Stimulated activated CD4-positive, alpha-beta T cell treated with anti-CD3 and anti-CD28 coated beads, Interleukin-12 subunit alpha, Interleukin-12 subunit beta, amount 100 ng/mL, for 48 hours (primary cell): ENCODE results near the gene ZNF652.

Experiments used
- DNase-seq, 3 donors: peaks; one replicate each; pipeline ENCODE4 v3.0.0-alpha.2; 2020; ENCODE audit warnings: low read depth in 2 of 3, low spot score in 1 of 3

The ZNF652 gene

DNA sequence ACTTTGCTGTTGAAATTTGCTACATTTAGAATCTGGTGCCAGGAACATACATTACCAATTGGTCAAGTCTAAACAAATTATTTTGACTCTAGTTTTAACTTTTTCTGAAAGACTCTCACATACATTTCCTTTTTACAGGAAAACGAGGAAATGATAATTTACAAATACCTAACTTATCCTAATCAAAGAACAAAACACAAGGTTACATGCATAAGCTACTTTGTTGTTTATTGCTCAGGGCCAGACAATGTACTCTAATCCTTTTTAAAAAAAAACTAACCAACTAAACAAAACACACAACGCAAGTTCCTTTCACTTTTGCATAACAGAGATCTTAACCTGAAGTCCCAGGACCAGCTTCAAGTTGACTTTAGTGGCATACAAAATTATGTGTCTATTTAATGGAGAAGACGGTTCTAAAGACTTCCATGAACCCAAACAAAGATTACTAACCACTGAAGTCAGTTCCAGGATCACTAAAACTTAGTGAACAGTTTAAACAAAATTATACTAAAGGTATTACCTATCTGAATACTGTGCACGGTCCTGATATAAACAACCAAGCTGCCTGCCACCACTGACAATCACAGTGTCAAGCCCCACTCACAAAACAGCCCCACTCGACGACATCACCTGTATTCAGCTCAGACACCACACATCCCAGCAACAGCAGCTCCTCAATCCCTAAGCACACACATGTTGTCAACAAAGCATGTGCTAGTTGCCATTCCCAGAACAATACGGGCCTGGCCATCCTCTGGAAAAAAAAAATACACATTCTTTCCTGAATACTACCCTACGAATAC is 1.9 kb downstream of the ZNF652 start:
- DNase-seq: no peak

DNA sequence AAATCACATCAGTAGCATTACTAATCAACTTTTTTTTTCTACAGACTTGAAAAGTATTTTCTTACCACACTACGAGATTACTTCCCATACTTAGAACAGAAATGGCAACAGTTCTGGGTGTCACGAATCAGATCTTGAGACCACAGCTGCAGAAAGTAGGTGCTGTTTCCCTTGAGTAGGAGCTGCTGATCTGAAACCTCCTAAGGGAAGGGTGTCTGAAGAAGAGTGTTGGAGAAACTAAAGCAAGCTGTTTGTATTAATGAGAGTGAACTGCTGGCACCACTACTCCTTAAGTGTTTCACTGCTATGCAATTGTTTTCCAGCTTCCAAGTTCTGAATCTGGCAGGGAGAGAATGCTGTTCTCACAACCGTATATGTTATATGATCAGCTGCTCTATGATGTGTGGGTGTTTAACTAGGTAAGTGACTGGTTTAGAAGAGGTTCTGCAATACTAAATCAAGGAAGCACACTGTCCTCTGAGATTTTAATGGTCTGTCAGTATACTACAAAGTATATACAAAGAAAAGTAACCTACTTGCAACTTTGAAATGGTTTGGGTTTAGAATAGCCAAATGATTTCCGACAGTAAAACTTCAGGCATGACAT is 3.3 kb downstream of the ZNF652 start:
- no peak for DNase-seq

DNA sequence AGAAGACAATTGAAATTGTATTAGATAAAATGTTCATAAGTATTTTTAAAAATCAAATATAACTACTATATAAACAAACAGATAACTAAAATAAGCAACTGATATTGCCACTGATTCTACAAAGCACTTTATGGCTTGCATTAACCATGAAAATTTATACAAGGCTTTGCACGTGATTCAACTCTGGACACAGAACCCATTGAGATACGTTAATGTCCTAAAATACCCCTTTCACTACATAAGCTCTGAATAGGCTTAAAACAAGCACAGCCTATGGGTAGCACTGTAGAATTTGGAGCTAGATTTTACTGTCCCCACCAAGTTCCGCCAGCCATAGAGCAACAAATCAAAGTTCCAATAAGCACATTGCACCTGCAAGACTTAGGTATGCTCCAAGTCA is 4.5 kb downstream of the ZNF652 start:
- no peak for DNase-seq

DNA sequence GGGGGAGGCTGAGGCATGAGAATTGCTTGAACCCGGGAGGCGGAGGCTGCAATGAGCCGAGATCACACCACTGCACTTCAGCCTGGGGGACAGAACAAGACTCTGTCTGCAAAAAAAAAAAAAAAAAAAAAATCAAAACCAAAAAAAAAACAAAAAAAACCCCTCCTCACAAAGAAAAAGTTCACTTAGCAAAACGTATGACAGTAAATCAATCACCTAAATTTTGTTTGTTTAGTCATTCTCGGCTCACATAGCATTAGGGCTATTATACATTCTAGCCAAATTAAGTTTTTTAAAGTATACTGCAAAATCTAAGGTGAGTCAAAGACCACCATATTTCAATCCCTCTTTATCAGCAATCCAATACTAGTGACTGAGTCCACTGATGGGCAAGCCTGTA is 5.7 kb downstream of the ZNF652 start:
- no peak for DNase-seq

DNA sequence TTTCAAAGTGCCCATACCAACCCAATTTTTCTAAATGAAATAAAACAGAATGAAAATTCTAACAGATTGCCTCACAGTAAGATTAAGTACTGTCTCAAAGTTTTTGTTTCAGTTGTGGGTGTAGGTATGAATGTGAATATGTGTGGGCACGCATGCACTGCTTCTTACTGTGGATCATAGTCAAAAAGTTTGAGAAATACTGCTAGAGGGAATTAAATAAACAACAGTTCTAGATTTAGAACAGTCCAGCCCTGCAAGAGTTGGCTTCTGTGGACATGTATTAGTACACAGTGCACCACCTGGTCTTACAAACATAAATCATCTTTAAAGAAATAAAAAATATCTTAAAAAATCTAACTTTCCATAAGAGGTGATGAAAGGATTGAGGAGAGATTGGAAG is 8.4 kb downstream of the ZNF652 start:
- DNase-seq: no peak

DNA sequence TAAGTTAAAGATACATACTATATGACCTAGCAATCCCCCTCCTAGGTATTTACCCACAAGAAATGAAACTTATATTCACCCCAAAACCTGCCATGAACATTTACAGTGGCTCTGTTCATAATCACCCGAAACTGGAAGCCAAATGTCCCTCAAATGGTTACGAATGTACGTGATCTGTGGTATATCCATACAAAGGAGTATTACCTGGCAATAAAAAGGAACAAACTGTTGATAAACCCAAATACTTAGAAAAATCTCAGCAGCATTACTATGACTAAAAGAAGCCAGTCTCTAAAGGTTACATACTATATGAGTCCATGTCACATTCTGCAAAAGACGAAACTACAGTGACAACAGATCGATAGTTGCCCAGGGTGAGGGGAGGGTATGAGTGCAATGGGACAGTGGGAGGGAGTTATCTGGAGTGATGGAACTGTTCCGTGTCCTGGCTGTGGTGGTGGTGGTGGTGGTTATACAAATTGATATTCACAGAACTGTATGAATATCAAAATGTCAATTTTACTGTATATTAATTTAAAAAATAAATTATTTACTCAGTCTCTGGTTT is 9.4 kb downstream of the ZNF652 start:
- DNase-seq: no peak

DNA sequence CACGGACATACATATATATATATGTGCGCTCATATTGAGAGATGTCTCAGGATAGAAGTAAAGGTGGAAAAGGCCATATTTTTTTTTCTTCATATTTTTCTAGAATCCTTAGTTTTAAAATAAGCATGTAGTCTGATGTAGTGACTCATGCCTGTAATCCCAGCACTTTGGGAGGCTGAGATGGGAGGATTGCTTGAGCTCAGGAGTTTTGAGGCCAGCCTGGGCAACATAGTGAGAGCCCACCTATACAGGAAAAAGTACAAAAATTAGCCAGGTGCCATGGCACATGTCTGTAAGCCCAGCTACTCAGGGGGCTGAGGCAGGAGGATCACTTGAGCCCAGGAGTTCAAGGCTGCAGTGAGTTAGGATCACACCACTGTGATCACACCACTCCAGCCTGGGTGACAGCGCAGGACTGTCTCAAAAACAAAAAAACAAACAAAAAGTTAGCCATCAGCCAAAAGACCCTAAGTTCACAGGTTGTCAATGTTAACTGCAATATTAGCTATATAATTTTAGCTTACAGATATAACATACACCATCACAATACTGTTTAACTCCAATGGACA is 10.4 kb downstream of the ZNF652 start:
- DNase-seq: no peak

DNA sequence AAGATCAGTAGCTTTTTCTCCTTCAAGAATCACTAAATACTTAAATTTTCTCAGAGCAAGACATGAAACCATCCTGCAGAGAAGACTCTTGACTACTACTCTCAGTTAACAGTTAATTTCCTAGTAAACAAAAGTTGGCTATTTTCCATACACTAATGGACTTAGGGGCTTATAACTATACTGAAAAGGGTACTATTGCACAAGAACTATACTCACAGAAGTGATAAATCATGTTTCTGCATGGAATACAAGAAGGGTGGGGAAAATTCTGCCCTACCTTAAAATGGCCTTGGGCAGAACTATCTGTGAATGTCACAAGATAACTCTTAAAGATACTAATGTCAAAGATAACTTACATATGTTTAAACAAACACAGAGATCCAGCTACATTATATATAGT is 12.5 kb downstream of the ZNF652 start:
- no peak for DNase-seq

DNA sequence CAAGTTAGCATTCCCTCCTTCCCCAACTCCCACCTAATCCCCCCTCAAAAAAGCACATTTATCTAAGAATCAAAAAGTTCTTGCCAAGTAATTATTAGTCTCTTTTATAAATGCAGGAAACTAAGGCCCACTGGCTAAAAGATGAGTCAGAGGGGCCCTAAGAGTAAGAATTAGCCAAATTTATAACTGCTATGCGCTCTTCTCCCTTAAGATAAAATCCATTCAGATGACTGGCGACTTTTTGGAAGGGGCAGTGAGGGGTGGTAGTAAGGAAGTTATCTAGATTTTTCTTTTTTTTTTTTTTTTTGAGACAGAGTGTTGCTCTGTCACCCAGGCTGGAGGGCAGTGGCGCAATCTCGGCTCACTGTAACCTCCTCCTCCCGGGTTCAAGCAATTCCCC is 17.1 kb downstream of the ZNF652 start:
- DNase-seq: no peak

DNA sequence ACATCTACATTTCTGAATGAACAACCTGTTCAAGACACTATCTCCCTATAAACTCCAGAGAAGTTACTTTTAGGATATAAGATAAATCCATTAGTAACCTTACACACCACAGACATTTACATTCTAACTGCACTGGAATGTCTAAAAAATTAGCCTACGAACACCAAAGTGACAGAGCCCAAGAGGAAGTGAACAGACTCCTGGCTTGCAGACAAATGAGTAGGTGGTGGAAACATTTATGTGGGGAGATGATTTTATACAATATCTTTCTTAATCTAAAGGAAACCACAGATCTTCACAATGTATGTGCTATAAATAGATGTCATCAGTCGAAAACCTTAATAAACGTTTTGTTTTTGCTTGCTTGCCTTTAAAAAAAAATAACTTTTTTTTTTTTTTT is 18.8 kb downstream of the ZNF652 start:
- no peak for DNase-seq

DNA sequence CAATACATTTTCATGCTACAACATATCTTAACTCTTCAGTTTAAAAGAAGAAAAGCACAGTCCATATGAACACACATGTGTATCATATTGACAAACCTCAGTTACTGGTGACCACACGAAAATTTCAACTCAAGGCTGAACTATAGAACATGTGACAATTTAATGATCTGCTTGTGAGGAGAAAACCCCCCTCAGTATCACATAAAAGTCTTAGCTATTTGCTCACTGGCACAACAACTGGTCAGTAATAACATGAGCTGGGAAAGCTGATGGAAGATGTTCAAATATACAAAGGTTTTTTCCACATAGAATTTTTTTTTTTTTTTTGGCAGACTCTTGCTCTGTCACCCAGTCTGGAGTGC is 19.5 kb downstream of the ZNF652 start:
- no peak for DNase-seq

DNA sequence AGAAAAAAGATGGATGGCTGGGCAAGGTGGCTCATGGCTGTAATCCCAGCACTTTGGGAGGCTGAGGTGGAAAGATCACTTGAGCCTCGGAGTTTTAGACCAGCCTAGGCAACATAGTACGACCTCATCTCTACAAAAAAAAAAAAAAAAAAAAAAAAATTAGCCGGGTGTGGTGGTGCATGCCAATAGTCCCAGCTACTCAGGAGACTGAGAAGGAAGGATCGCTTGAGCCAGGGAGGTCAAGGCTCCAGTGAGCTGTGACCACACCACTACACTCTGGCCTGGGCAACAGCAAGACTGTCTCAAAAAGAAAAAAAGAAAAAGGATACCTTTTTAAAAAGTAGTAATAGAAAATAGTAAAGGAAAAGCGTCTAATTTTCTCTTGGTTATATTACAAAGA is 20.7 kb downstream of the ZNF652 start:
- no peak for DNase-seq

DNA sequence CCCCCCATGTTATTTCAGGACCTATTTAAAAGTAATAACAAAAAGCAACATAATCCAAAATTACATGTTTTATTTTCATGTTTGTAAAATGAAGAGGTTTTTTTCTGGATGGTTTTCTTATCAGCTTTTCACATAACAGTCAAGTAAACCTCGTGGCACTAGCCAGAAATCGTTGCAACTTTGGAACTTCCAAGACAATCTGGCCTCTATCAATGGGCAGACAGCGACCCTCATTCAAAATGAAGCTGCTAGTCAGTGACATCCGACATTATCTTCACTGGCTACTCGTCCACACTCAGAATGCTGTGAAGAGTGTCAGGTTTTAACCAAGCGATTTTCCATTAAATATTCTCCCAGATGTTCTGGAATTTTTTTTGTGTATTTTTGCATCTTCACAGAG is 22.7 kb downstream of the ZNF652 start:
- no peak for DNase-seq

DNA sequence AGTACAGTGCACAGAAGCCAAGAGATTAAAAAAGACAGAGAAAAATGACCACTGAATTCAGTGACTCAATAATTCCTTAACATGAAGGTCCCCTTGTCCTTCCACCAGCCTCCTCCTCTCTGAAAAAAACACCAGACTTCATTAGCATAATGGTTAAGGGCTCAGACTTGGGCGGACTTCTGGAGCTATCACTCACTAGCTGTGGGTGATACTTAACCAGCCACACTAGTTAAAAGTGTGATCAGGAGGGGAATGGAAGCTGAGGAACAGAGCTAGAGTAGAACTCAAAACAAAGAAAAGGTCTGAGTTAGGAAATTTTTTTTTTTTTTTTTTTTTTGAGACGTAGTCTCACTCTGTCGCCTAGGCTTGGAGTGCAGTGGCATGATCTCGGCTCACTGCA is 23.2 kb downstream of the ZNF652 start:
- no peak for DNase-seq

DNA sequence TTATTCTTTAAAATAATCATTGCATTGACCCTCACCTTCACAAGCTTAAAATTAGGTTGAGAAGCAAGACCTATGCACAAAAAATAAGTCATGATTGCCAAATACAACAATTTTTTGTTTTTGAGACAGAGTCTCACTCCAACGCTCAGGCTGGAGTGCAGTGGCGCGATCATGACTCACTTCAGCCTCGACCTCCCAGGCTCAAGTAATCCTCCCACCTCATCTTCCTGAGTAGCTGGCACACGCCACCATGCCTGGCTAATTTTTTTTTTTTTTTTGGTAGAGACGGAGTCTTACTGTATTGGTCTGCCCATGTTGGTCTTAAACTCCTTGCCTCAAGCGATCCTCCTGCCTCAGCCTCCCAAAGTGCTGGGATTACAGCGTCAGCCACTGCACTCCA is 24.2 kb downstream of the ZNF652 start:
- no peak for DNase-seq

DNA sequence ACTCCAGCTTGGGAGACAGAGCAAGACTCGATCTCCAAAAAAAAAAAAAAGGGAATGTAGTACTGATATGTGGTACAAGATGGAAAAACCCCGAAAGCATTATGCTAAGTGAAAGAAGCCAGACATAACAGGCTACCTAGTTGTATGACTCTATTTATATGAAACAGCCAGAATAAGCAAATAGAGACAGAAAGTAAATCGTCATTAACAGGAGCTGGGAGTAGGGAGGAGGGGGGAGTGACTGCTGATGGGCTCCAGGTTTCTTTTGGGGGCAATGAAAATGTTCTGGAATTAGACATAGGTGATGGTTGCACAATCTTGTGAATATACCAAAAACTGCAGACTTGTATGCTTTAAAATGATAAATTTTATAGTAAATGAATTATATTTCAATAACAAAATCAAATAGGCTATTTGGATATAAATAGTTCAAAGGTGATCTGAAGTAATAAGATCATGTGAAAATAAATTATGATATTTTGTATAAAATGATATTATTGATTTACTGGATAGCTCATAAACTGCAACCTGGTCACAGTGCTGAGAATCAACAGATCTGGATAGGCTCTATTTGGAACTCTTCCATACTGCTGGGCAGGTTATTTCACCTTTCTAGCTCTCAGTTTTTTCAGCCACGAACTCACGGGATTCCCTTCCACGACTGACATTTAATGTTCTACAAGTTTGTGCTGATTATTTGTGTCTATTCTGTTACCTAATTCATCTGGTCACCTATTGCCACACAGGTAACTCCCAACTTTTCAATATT is 27.1 kb downstream of the ZNF652 start:
- no peak for DNase-seq

DNA sequence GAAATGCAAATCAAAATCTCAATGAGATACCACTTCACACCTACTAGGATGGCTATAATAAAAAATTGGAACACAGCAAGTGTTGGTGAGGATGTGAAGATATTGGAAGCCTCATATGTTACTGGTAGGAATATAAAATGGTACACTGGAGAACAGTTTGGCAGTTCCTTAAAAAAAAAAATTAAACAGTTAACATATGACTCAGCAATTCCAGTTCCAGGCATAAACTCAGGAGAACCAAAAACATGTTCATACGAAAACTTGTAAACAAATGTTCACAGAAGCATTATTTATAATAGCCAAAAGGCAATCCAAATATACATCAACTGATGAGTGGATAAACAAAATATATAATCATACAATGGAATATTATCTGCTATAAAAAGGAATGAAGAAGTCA is 28.2 kb downstream of the ZNF652 start:
- no peak for DNase-seq

DNA sequence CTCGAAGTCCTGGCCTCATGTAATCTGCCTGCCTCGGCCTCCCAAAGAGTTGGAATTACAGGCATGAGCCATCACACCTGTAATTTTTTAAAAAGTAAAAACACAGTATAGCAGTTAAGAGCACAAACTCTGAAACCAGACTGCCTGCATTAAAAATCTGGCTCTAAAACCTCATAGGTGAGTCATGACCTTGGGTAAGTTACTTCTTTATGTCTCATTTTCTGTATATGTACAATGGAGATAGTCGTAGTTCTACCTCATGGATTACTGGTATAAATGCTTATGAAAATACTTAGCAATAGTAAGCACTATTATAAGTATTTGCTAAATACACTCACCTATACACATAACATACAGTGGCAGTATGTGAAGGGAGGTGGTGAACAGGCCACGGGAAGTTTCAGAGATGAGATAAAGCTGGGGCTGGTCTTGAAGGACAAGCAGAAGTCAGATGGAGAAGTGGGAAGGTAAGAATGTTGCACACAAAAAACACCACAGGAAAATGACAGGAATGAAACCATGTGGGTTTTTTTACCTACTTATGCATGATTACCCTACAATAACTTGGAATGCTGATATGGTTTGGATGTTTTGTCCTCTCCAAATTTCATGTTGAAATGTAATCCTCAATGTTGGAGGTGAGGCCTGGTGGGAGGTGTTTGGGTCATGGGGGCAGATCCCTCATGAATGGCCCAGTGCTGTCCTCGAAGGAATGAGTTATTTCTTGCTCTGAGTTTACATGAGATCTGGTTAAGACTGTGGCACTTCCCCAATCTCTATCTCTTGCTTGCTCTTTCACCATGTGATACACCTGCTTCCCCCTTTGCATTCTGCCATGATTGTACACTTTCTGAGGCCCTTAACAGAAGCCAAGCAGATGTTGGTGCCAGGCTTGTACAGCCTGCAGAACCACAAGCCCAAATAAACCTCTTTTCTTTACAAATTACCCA is 33.9 kb downstream of the ZNF652 start:
- no peak for DNase-seq

DNA sequence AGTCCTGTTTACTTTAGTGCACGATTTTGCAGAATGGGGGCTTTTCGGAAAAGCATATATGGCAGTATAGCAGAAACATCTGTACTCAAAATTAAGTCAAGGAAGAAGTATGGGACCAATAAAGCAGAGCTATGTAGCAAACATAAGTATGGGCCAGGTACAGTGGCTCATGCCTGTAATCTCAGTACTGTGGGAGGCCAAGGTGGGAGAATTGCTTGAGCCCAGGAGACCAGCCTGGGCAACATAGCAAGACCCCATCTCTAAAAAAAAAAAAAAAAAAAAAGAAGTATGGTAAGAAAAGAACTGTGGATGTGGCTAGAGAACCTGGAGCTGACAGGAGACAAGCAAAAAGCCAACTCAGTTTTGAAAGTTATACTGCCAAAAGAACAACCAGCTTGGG is 36.1 kb downstream of the ZNF652 start:
- DNase-seq: no peak

DNA sequence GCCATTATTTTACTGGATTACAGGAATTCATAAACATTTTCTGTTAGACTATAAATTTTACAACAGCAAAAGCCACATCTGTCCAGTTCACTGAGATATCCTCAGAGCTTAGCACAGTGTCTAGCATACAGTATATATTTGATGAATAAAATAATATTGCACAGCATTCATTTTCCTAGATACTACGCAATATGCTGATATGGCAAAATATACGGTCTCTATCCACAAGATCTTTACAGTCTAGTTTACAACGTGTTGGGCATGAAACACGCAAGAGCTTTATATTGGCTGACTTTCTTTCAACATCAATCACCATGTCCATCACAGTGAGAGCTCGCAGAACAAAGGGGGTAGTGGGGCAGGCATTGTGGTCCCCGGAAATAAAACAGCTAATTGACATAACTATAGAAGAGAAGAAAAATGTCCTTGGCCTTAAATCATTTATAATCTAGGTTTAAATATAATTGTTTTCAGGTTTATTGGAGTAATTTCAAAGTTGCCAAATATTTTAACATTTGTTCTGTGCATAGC is 43.5 kb downstream of the ZNF652 start:
- DNase-seq: no peak
